ENCODE data around the gene FBXO28. TPM values are rescaled to one million over a fixed set of nuclear protein-coding genes. Genes with fewer than 3 reads are reported as not detected.

Gene FBXO28
- total RNA-seq, 1 donor from 2014 or later: 52.1 TPM

DNA sequence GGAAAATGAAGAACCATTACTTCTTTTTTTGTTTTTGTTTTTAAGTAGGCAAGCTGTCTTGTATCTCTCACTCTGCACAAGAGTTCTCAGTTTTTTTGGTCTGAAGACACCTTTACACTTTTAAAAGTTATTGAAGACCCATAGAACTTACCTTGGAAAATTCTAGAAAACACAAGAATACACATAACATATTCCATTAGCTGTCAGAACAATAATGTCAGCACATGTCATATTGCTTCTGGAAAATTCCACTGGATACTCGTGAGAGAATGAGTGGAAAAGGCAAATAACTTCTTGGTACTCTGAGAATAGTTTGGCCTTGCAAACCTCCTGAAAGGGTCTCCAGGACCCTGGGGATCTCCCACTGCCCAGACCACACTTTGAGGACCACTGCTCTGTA is 4.8 kb downstream of the FBXO28 start:
- H3K4me1 Mint-ChIP-seq: peaks cover 17% of the 10 kb centered on the region
- Histone ChIP-seq H3K27ac (no peak overlapping the region), H3K4me3 (no peak overlapping the region), H3K79me2 (ENCODE audit: low read depth) (peaks cover 100% of the 10 kb centered on the region), H3K4me1 (peaks cover 13% of the 10 kb centered on the region), H3K36me3 (peaks cover 9% of the 10 kb centered on the region), H3F3A (ENCODE audit: low read depth) (peaks cover 6% of the 10 kb centered on the region), H3K27me3 (no peaks in the 10 kb centered on the region), H3K4me2 (no peak overlapping the region), H4K20me1 (ENCODE audit: low read depth) (peaks cover 77% of the 10 kb centered on the region), H3K9ac (no peak overlapping the region), H2AFZ (replicated peaks) (no peak overlapping the region), H3K9me3 (ENCODE audit: low read depth) (no peaks in the 10 kb centered on the region)
- peaks cover 4% of the 10 kb centered on the region for H3K36me3 Mint-ChIP-seq
- no peak for DNase-seq (ENCODE audit: low spot score)
- H3K9me3 Mint-ChIP-seq: no peaks in the 10 kb centered on the region
- peaks cover 2% of the 10 kb centered on the region for H3K27me3 Mint-ChIP-seq (ENCODE audit: insufficient read depth, low read depth)
- H3K4me3 Mint-ChIP-seq: no peak overlapping the region
- H3K27ac Mint-ChIP-seq: no peak overlapping the region
- no peak for TF ChIP-seq EZH2 (IDR thresholded peaks at IDR 0.05)
- TF ChIP-seq, protein P1, sequence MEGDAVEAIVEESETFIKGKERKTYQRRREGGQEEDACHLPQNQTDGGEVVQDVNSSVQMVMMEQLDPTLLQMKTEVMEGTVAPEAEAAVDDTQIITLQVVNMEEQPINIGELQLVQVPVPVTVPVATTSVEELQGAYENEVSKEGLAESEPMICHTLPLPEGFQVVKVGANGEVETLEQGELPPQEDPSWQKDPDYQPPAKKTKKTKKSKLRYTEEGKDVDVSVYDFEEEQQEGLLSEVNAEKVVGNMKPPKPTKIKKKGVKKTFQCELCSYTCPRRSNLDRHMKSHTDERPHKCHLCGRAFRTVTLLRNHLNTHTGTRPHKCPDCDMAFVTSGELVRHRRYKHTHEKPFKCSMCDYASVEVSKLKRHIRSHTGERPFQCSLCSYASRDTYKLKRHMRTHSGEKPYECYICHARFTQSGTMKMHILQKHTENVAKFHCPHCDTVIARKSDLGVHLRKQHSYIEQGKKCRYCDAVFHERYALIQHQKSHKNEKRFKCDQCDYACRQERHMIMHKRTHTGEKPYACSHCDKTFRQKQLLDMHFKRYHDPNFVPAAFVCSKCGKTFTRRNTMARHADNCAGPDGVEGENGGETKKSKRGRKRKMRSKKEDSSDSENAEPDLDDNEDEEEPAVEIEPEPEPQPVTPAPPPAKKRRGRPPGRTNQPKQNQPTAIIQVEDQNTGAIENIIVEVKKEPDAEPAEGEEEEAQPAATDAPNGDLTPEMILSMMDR (IDR thresholded peaks at IDR 0.05): no peak
- no peak for TF ChIP-seq EZH2phosphoT487 (IDR thresholded peaks at IDR 0.05)

DNA sequence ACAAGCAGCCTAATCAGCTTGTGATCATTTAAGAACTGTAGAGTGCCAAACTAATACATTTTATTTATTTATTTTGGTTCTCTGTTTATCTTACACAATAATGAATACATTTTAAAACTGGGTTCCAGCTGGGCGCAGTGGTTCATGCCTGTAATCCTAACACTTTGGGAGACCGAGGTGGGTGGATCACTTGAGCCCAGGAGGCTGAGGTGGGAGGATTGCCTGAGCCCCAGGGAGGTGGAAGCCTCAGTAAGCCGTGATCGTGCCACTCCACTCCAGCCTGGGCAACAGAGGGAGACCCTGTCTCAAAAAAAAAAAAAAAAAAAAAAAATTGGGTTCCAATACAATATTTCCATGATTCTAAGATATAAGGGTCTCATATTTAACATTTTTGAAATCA is 9.2 kb downstream of the FBXO28 start:
- TF ChIP-seq EZH2 (IDR thresholded peaks at IDR 0.05): no peak
- TF ChIP-seq EZH2phosphoT487 (IDR thresholded peaks at IDR 0.05): no peak
- TF ChIP-seq, protein P1 (IDR thresholded peaks at IDR 0.05): no peak
- no peaks in the 10 kb centered on the region for H3K9me3 Mint-ChIP-seq
- Histone ChIP-seq H3K79me2 (ENCODE audit: low read depth) (peaks cover 100% of the 10 kb centered on the region), H3K4me3 (no peak overlapping the region), H3K9ac (no peak overlapping the region), H4K20me1 (ENCODE audit: low read depth) (peaks cover 86% of the 10 kb centered on the region), H3K27me3 (no peaks in the 10 kb centered on the region), H3K9me3 (ENCODE audit: low read depth) (no peaks in the 10 kb centered on the region), H3K27ac (no peak overlapping the region), H3K36me3 (peaks cover 9% of the 10 kb centered on the region), H3K4me2 (no peak overlapping the region), H3F3A (ENCODE audit: low read depth) (no peaks in the 10 kb centered on the region), H2AFZ (replicated peaks) (no peak overlapping the region), H3K4me1 (no peaks in the 10 kb centered on the region)
- H3K4me3 Mint-ChIP-seq: no peak overlapping the region
- H3K36me3 Mint-ChIP-seq: peaks cover 6% of the 10 kb centered on the region
- DNase-seq (ENCODE audit: low spot score): no peak
- peaks cover 2% of the 10 kb centered on the region for H3K27me3 Mint-ChIP-seq (ENCODE audit: insufficient read depth, low read depth)
- no peaks in the 10 kb centered on the region for H3K4me1 Mint-ChIP-seq
- no peak overlapping the region for H3K27ac Mint-ChIP-seq

DNA sequence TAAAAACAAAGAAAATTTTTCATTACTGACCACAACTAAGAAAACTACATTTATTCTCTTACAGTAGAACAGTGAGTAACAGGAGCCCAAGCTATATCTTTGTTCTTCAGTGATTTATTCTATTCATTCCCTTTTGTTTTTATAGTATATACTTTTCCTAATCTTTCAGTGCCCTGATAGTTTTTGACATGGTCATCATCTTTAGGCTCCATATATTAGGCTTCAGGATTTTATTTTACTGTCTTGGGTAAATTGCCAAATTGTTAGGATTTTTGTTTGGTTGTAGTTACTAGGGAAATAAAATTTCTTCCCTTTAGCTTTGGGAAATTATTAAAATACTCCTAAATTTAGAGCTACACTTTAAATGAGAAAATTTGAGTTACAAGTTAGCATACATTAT is 10.3 kb downstream of the FBXO28 start:
- Mint-ChIP-seq H3K27me3 (ENCODE audit: insufficient read depth, low read depth) (peaks cover under 1% of the 10 kb centered on the region), H3K9me3 (no peaks in the 10 kb centered on the region), H3K27ac (no peak overlapping the region), H3K36me3 (peaks cover 6% of the 10 kb centered on the region), H3K4me1 (no peaks in the 10 kb centered on the region), H3K4me3 (no peak overlapping the region)
- Histone ChIP-seq H3K36me3 (peaks cover 9% of the 10 kb centered on the region), H2AFZ (replicated peaks) (no peak overlapping the region), H4K20me1 (ENCODE audit: low read depth) (peaks cover 80% of the 10 kb centered on the region), H3K79me2 (ENCODE audit: low read depth) (peaks cover 100% of the 10 kb centered on the region), H3K27ac (no peak overlapping the region), H3K27me3 (no peaks in the 10 kb centered on the region), H3K4me1 (no peaks in the 10 kb centered on the region), H3K4me2 (no peak overlapping the region), H3K4me3 (no peak overlapping the region), H3F3A (ENCODE audit: low read depth) (no peaks in the 10 kb centered on the region), H3K9me3 (ENCODE audit: low read depth) (no peaks in the 10 kb centered on the region), H3K9ac (no peak overlapping the region)
- TF ChIP-seq EZH2phosphoT487 (IDR thresholded peaks at IDR 0.05): no peak
- TF ChIP-seq EZH2 (IDR thresholded peaks at IDR 0.05): no peak
- DNase-seq (ENCODE audit: low spot score): no peak

DNA sequence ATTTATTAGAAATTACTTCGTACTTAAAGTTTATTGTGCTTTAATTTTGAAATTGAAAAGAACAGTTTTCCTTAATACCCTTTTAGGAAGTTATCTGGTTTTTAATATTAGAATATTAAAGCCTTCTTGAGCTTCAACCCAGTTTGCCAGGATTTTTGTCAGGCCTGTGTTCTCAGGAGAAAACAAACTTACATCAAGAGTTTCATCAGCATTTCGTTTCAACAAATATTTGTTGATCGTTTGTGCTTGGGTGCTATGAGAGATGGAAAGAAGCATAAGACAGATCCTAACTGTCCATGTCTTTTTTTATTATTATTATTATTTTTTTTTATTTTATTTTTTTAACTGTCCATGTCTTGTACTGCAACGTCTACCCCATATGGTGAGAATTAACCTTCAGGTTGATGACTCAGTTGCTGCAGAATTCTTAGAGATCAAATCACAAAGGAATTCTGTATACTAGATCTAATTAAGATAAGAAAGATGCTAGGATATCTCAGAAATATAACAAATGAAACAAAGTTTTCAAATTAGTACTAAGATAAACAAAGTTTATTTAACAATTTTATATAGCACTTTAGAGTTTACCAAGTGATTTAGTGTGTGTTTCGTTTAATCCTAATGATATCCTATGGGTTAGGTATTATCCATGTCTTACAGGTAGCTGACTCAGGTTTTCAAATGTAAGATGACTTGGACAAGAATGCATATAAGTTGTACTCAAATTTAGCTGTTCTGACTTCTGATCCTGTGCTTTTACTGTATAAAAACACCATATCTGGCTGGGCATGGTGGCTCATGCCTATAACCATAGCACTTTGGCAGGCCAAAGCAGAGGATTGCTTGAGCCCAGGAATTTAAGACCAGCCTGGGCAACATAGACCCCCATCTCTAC is 14.3 kb downstream of the FBXO28 start:
- Histone ChIP-seq H3K4me2 (no peak overlapping the region), H3K4me1 (no peaks in the 10 kb centered on the region), H3K36me3 (peaks cover 17% of the 10 kb centered on the region), H2AFZ (replicated peaks) (no peak overlapping the region), H3K4me3 (no peak overlapping the region), H3K27ac (no peak overlapping the region), H3K79me2 (ENCODE audit: low read depth) (peaks cover 63% of the 10 kb centered on the region), H3K27me3 (no peaks in the 10 kb centered on the region), H3K9ac (no peak overlapping the region), H3K9me3 (ENCODE audit: low read depth) (no peaks in the 10 kb centered on the region), H4K20me1 (ENCODE audit: low read depth) (peaks cover 44% of the 10 kb centered on the region), H3F3A (ENCODE audit: low read depth) (no peaks in the 10 kb centered on the region)
- Mint-ChIP-seq H3K4me3 (no peak overlapping the region), H3K27me3 (ENCODE audit: insufficient read depth, low read depth) (no peaks in the 10 kb centered on the region), H3K9me3 (peaks cover 17% of the 10 kb centered on the region), H3K27ac (no peak overlapping the region), H3K36me3 (peaks cover 30% of the 10 kb centered on the region), H3K4me1 (no peaks in the 10 kb centered on the region)
- no peak for DNase-seq (ENCODE audit: low spot score)
- TF ChIP-seq EZH2phosphoT487 (IDR thresholded peaks at IDR 0.05) (no peak), EZH2 (IDR thresholded peaks at IDR 0.05) (no peak)
- TF ChIP-seq, protein P1 (IDR thresholded peaks at IDR 0.05): no peak
